ENCODE data around the gene SLC12A6.

- TF ChIP-seq CTCF (IDR thresholded peaks at IDR 0.05) (no peak), POLR2A (IDR thresholded peaks at IDR 0.05) (no peak)
These were observed 40.5 kb downstream of the SLC12A6 start for GRCh38 chr15:34297059-34297458.

Measured in right lobe of liver (tissue), 4 donors.